ENCODE data around the gene EPG5.

DNA sequence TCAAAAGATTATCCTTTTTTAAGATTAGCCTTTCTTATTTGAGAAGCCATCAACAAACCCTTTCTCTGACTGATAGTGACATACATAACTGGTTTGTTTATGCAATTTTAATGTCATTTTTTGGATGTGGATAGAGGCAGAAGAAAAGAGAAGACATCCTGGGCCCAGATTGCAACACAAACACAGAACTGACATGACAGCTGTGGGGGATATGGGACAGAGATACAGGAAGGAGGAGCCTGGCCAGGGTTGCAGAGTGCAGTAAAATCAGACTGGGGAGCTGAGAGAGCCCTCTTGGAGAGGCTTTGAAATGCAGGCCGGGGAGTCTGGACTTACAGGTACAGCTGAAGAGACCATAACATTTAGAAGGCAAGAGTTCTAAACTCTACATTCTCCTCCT, 76.5 kb downstream of the EPG5 start:
- TF ChIP-seq POLR2A (IDR thresholded peaks at IDR 0.05; ENCODE audit: low read depth, low read length) (no peak), POLR2AphosphoS5 (IDR thresholded peaks at IDR 0.05; ENCODE audit: low read depth, low read length) (no peak)

Data from GM12892 (cell line).